ENCODE results near the gene EMX2. TPM values are rescaled to one million over a fixed set of nuclear protein-coding genes. Genes with fewer than 3 reads are reported as not detected.

Gene EMX2
- total RNA-seq, 4 donors from 2014 or later = 2.0 to 9.7 (median 2.5) TPM

- peaks cover 26% of the 10 kb centered on the region for H3K4me1 ChIP-seq
- TF ChIP-seq CTCF (IDR thresholded peaks at IDR 0.05) (no peak), POLR2A (IDR thresholded peaks at IDR 0.05) (no peak), EP300 (IDR thresholded peaks at IDR 0.05) (no peak), POLR2AphosphoS5 (IDR thresholded peaks at IDR 0.05) (no peak)
- H3K9me3 ChIP-seq = no peaks in the 10 kb centered on the region
- peak overlapping the region; percentile 20 for H3K4me3 ChIP-seq
- H3K27me3 ChIP-seq = peaks cover 39% of the 10 kb centered on the region
- H3K36me3 ChIP-seq = no peaks in the 10 kb centered on the region
- peak; percentile 34 to 74 for DNase-seq (ENCODE audit: low spot score in 2 of 2)
- 47% methylated on average over 33 of the region's 33 CpGs for WGBS
- peak overlapping the region; percentile 62 for H3K27ac ChIP-seq
These were observed 10.0 kb upstream of the EMX2 start for GRCh38 chr10:117532451-117533107.

DNA sequence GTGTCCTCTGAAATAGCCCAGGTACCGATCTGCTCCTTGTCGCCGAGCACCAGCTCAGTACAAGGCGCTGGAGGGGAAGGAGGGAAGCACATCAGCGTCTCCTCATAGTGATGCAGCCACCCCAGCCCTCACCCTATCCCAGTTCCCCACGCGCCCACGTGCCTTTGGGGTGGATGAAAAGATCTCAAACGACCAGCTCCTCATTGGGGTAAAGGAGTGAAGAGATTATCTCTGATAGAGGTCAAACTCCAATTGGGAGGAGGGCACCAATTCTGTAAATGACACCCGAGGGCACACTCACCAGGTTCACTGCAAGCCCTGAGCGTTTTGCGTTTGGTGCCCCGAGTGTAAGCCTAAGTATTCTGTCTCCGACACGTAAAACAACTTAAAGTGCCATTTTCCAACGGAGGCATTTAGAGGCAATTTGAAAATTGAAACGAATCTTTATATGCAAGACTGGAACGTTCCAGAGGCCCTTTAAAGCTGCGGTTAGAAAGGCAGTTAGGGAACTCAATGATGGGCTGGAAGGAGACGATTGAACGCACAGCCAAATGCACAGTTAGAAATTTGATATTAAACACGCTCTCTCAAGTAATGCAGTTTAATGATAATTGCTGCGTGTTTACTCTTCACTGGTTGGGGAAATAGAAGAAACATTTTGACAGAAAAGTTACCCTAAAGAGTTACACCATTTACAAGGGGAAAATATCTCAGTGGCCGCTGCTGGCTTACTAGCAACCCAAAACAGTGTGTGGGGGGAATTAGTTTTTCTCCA lies 8.9 kb upstream of the EMX2 start:
- peaks cover 47% of the 10 kb centered on the region for H3K27me3 ChIP-seq
- peaks cover 37% of the 10 kb centered on the region for H3K4me1 ChIP-seq
- WGBS = 65% methylated on average over 24 of the region's 24 CpGs
- peak overlapping the region; percentile 57 for H3K27ac ChIP-seq
- TF ChIP-seq POLR2A (IDR thresholded peaks at IDR 0.05) (no peak), CTCF (IDR thresholded peaks at IDR 0.05) (no peak), EP300 (IDR thresholded peaks at IDR 0.05) (no peak), POLR2AphosphoS5 (IDR thresholded peaks at IDR 0.05) (no peak)
- peak; percentile 75 to 76 for DNase-seq (ENCODE audit: low spot score in 2 of 2)
- H3K4me3 ChIP-seq = peak overlapping the region; percentile 42
- no peaks in the 10 kb centered on the region for H3K36me3 ChIP-seq
- H3K9me3 ChIP-seq = no peaks in the 10 kb centered on the region

DNA sequence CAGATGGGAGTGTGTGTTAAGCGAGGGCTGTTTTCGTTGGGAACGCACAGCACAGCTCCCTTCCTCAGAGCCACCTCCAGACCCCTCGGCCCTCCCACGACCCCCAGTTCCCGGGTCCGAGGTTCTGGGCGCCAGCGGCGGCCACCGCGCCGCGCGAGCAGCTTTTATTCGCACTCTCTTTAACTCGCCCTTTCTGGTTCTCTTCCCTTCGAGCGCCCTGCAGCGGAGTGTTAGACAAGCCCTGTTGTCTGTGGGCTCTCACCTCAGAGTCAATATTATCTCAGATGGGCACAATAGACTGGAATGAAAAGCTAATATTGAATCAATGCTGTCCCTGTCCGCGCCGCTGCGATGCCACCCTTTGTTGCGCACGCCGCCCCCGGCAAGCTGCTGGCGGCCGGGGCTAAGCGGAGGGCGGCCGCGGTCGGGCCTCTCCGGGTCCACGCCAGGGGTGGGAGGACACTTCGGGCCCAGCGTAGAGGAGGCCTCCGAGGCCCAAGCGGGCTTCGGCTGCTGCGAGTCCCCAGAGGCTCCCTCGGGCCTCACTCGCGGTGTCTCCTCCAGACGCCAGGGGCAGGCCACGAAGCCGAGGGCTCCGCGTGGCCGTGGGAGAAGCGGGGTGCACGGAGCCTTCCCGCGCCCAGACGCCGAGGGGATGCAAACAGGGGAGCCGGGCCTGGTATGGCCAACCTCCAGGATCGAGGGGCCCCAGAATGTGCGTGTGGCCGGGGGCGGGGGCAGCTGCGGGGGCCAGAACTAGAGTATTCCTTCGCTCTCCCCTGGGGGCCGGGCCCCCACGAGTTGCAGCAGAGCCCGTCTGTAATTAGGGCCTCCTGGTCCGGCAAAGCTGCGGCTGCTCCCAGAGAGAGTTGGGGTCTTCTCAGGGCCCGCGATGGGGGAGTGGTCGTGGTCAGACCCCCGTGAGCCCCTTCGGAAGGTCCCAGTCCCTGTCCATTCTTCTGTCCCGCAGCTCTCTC lies 7.9 kb upstream of the EMX2 start:
- no peak for TF ChIP-seq CTCF (IDR thresholded peaks at IDR 0.05)
- TF ChIP-seq POLR2AphosphoS5 (IDR thresholded peaks at IDR 0.05) = no peak
- no peak for TF ChIP-seq POLR2A (IDR thresholded peaks at IDR 0.05)
- no peak for TF ChIP-seq EP300 (IDR thresholded peaks at IDR 0.05)
- H3K9me3 ChIP-seq = no peaks in the 10 kb centered on the region
- DNase-seq (ENCODE audit: low spot score in 2 of 2) = peak in 1 of 2 donors; percentile 74
- H3K36me3 ChIP-seq = no peaks in the 10 kb centered on the region
- H3K4me3 ChIP-seq = peak overlapping the region; percentile 42
- H3K27me3 ChIP-seq = peaks cover 53% of the 10 kb centered on the region
- 56% methylated on average over 49 of the region's 76 CpGs for WGBS
- peak overlapping the region; percentile 57 for H3K27ac ChIP-seq
- peaks cover 42% of the 10 kb centered on the region for H3K4me1 ChIP-seq

DNA sequence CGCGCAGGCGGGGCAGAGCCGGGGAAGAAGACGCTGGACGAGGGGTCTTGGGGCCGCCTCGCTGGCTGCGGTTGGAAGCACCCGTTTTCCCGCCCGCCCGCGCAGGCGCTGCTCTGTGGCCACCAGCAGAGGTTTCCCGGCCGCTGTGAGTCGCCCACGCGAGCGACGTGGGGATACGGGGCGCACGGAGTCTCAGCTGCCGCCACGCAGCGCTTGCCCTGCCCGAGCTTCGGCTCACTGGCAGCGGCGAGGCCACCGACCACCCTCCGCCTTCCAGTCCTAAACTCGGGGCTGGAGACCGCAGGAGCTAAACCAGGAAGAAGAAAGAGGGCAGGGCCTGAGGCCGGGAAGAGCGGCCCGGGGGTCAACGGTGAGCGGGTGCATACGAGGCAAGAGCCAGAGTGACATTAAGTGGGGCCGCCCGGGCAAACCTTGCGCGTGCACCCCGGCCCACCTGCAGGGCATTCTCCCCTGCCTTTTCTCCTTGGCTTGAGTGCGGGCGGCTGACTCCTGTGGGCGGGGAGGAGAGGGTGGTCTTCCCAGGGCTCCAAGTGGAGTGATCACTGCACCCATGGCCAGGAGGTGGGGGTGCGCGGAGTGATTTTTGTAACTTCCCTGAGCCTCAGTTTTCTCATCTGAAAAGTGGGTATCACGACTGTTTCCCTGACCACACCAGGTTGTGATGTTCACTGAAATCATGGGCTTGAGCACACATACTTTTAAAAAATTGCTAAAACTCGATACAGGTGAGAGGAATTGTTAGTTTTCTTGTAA lies 7.1 kb upstream of the EMX2 start:
- Histone ChIP-seq H3K4me3 (peak overlapping the region; percentile 42), H3K27me3 (peaks cover 59% of the 10 kb centered on the region), H3K27ac (peak overlapping the region; percentile 57), H3K36me3 (no peaks in the 10 kb centered on the region), H3K9me3 (no peaks in the 10 kb centered on the region), H3K4me1 (peaks cover 51% of the 10 kb centered on the region)
- TF ChIP-seq EP300 (IDR thresholded peaks at IDR 0.05) = no peak
- DNase-seq (ENCODE audit: low spot score in 2 of 2) = peak in 1 of 2 donors; percentile 62
- 47% methylated on average over 20 of the region's 54 CpGs for WGBS
